Breast epithelium (tissue), 3 donors: ENCODE results near the gene RIOK1.

Source experiments
- CTCF ChIP-seq, 3 donors: fragments of 450-650 bp; IDR thresholded peaks; one replicate each; pipeline ENCODE4 v1.5.1; 2016 to 2017; ENCODE audit warnings: antibody characterized with exemption in 3 of 3, mild to moderate bottlenecking in 3 of 3, moderate library complexity in 3 of 3
- POLR2AphosphoS5 ChIP-seq, 3 donors: sonication (generic); formaldehyde crosslinking; IDR thresholded peaks; one replicate each; pipeline ENCODE4 v1.6.1; 2017; ENCODE audit warnings: antibody characterized with exemption in 3 of 3

- TF ChIP-seq CTCF (IDR thresholded peaks at IDR 0.05) (no peak), POLR2AphosphoS5 (IDR thresholded peaks at IDR 0.05) (no peak)
These were observed 45.1 kb downstream of the RIOK1 start for GRCh38 chr6:7434672-7435071.
